K562 (cell line): ENCODE measurements around the gene RREB1. TPM values are rescaled to one million over a fixed set of nuclear protein-coding genes. Genes with fewer than 3 reads are reported as not detected.

Experiments
- ARID3A ChIP-seq: IDR thresholded peaks from 2 replicates; pipeline ENCODE4 v1.6.1; 2012; ENCODE audit warnings: low read depth, low read length, improper control_type of control experiment, borderline replicate concordance
- CTCFL ChIP-seq: IDR thresholded peaks from 2 replicates; pipeline ENCODE4 v1.6.1; 2011; ENCODE audit warnings: borderline replicate concordance, low read depth, mild to moderate bottlenecking, moderate library complexity, low read length; ENCODE audit not compliant: insufficient read depth, poor library complexity, severe bottlenecking
- DIDO1 ChIP-seq: fragments of 450-650 bp; IDR thresholded peaks from 2 replicates; pipeline ENCODE4 v1.6.1; 2016; ENCODE audit warnings: low read depth, missing biosample characterization, missing genetic modification characterization
- DPF2 ChIP-seq: fragments of 450-650 bp; IDR thresholded peaks from 2 replicates; pipeline ENCODE4 v1.6.1; 2016
- GATAD2A ChIP-seq: fragments of 450-650 bp; IDR thresholded peaks from 2 replicates; pipeline ENCODE4 v1.6.1; 2017
- GTF2B ChIP-seq: IDR thresholded peaks from 2 replicates; pipeline ENCODE4 v1.6.1; 2011; ENCODE audit not compliant: insufficient read length; ENCODE audit errors: extremely low read depth
- HNRNPUL1 ChIP-seq: fragments of 200-400 bp; formaldehyde crosslinking; IDR thresholded peaks from 2 replicates; pipeline ENCODE4 v1.6.1; 2017; ENCODE audit warnings: low read length
- KHSRP ChIP-seq: fragments of 450-650 bp; IDR thresholded peaks from 2 replicates; pipeline ENCODE4 v1.6.1; 2017
- MTA1 ChIP-seq: fragments of 450-650 bp; IDR thresholded peaks from 2 replicates; pipeline ENCODE4 v1.6.1; 2017; ENCODE audit warnings: borderline replicate concordance
- RAD21 ChIP-seq, 2 experiments: fragments of 250-450 bp in 1 of 2; fragments of 450-650 bp in 1 of 2; sonication (Bioruptor Pico) in 1 of 2; formaldehyde crosslinking in 1 of 2; IDR thresholded peaks in 1 of 2; conservative IDR thresholded peaks in 1 of 2; 2 replicates each; pipeline versions ENCODE4 v1.4.0 to v1.8.0; 2020 to 2022; ENCODE audit warnings: mild to moderate bottlenecking in 2 of 2, moderate library complexity in 1 of 2
- SIN3A ChIP-seq, 2 experiments: fragments of 150-350 bp in 1 of 2; IDR thresholded peaks; 2 replicates each; pipeline ENCODE4 v1.6.1; 2011 to 2016; ENCODE audit warnings: borderline replicate concordance in 2 of 2, low read depth in 2 of 2, low read length in 2 of 2, mild to moderate bottlenecking in 2 of 2, moderate library complexity in 2 of 2; ENCODE audit not compliant: control insufficient read depth in 1 of 2
- SMAD1 ChIP-seq: fragments of 150-350 bp; IDR thresholded peaks from 2 replicates; pipeline ENCODE4 v1.6.1; 2014; ENCODE audit warnings: low read length, low read depth; ENCODE audit not compliant: partially characterized antibody
- SP1 ChIP-seq: sonication (generic); formaldehyde crosslinking; IDR thresholded peaks from 2 replicates; pipeline ENCODE4 v1.8.1; 2022; ENCODE audit warnings: mild to moderate bottlenecking, missing genetic modification reagents
- STAT5B ChIP-seq: fragments of 250-450 bp; sonication (Bioruptor Pico); IDR thresholded peaks from 2 replicates; pipeline ENCODE4 v1.8.0; 2021; ENCODE audit warnings: mild to moderate bottlenecking, inconsistent platforms
- TCF3 ChIP-seq: sonication (generic); formaldehyde crosslinking; IDR thresholded peaks from 2 replicates; pipeline ENCODE4 v1.4.0; 2020; ENCODE audit warnings: mild to moderate bottlenecking, missing genetic modification reagents
- U2AF1 ChIP-seq: fragments of 200-400 bp; formaldehyde crosslinking; optimal IDR thresholded peaks from 2 replicates; pipeline ENCODE3; 2017; ENCODE audit warnings: mild to moderate bottlenecking, low read depth, low read length, moderate library complexity
- ZNF212 ChIP-seq: fragments of 450-650 bp; formaldehyde crosslinking; IDR thresholded peaks from 2 replicates; pipeline ENCODE4 v1.4.0; 2020; ENCODE audit warnings: mild to moderate bottlenecking
- ZNF436 ChIP-seq: fragments of 250-450, 450-650 bp; sonication (Bioruptor Pico); formaldehyde crosslinking; IDR thresholded peaks from 2 replicates; pipeline ENCODE4 v1.7.0; 2020; ENCODE audit warnings: mild to moderate bottlenecking
- ZNF589 ChIP-seq: fragments of 200-800 bp; sonication (Bioruptor generic); IDR thresholded peaks from 2 replicates; pipeline ENCODE4 v1.6.1; 2016; ENCODE audit warnings: low read depth, missing genetic modification characterization, missing compliant biosample characterization
- ZNF592 ChIP-seq: fragments of 450-650 bp; IDR thresholded peaks from 2 replicates; pipeline ENCODE4 v1.6.1; 2017; ENCODE audit warnings: antibody characterized with exemption, mild to moderate bottlenecking
- ZNF668 ChIP-seq: fragments of 250-450 bp; sonication (Bioruptor Pico); IDR thresholded peaks from 2 replicates; pipeline ENCODE4 v1.8.0; 2022; ENCODE audit warnings: mild to moderate bottlenecking, inconsistent platforms
- polyA plus RNA-seq, 8 experiments: library from polyadenylated mRNA; depleted of rRNA in 4 of 8; stranded (reverse) in 5 of 8; unstranded in 3 of 8; fragments of >200 nt; fragmentation: Nextera tagmentation in 2 of 8; fragmentation: Illumina TruSeq in 1 of 8; extraction: Ambion mirVana in 2 of 8; extraction: Trizol in 1 of 8; gene quantifications; 2 replicates each; pipeline versions ENCODE4 v1.2.1 to v1.2.3, GENCODE V29; 2011 to 2014; ENCODE audit warnings: inconsistent platforms in 1 of 8, missing spikeins in 1 of 8
- total RNA-seq, 7 experiments: library from RNA; depleted of rRNA in 6 of 7; stranded (reverse); fragments of >200 nt in 6 of 7; fragmentation: Illumina TruSeq in 2 of 7; extraction: Trizol in 2 of 7; gene quantifications; 2 replicates each; pipeline versions ENCODE4 v1.2.1 to v1.2.3, GENCODE V29; 2011 to 2021; ENCODE audit warnings: low replicate concordance in 1 of 7

RREB1 gene
- total and polyA plus RNA-seq, 9 of the 15 experiments (the other 6 are each of a cell fraction or from before 2014, with no cell fraction given), result 3.3 to 64.2 (median 19.3) TPM

GRCh38 chr6:7119272-7119801, 11.6 kb downstream of the RREB1 start (continued):
- TF ChIP-seq RAD21 (CRISPR knock-in tag; conservative IDR thresholded peaks at IDR 0.05 in 1 of 2, IDR thresholded peaks at IDR 0.05 in 1 of 2) (no peak), STAT5B (CRISPR knock-in tag) (no peak), ZNF589 (CRISPR knock-in tag) (peak; percentile 57; the same call in 1 of the 2 replicates), ZNF436 (CRISPR knock-in tag) (no peak), SP1 (0 out of 2 replicates have a peak, but pooled peaks have one; percentile 34), CTCFL (no peak), ARID3A (no peak), MTA1 (peak; percentile 84), ZNF668 (CRISPR knock-in tag) (no peak), ZNF212 (no peak), SIN3A (IDR thresholded peaks at IDR 0.05; ENCODE audit: borderline replicate concordance in 2 of 2, control insufficient read depth in 1 of 2, low read depth in 2 of 2, low read length in 2 of 2) (peak in 1 of 2 experiments; percentile 49; a peak in 2 of 4 replicates), KHSRP (no peak), U2AF1 (no peak), HNRNPUL1 (no peak), ZNF592 (peak; percentile 96), DIDO1 (peak; percentile 58; the same call in 1 of the 2 replicates), TCF3 (CRISPR knock-in tag) (peak; percentile 86), GTF2B (no peak), SMAD1 (no peak), GATAD2A (peak; percentile 85), DPF2 (peak; percentile 96)
